IMR-90 (cell line): ENCODE data around the gene RGS10. TPM values are rescaled to one million over a fixed set of nuclear protein-coding genes. Genes with fewer than 3 reads are reported as not detected.

ENCODE experiments used
- ATAC-seq: fragments of 200-7000 bp; cut with Tn5 transposase; 2 replicates; pipeline ENCODE4 v1.9.1; 2020; ENCODE audit warnings: low read depth, mild to moderate bottlenecking, moderate library complexity
- BruUV-seq: library from RNA; stranded (reverse); fragments of 400-500 nt; replicated peaks from 2 replicates; lab custom pipeline; 2021; lab: Mats Ljungman, UMichigan
- CTCF ChIA-PET: fragments of 300-600 bp; formaldehyde crosslinking; extraction: SDS; loops from one replicate; lab custom pipeline; 2021; ENCODE audit warnings: antibody characterized with exemption; lab: Yijun Ruan, JAX
- POLR2A ChIA-PET: fragments of 300-600 bp; sonication (Branson Sonifier 250); formaldehyde crosslinking; loops from one replicate; lab custom pipeline; 2022; ENCODE audit warnings: antibody characterized with exemption; ENCODE audit not compliant: unreplicated experiment; lab: Charles Lee
- DNase-seq: peaks from one replicate; pipeline ENCODE4 v3.0.0; 2013
- H2AFZ ChIP-seq: replicated peaks from 2 replicates; pipeline ENCODE3; 2013; ENCODE audit warnings: low read length, mild to moderate bottlenecking; ENCODE audit not compliant: poor library complexity
- H2AK5ac ChIP-seq: 2 replicates; pipeline ENCODE4 v1.6.1; 2013; ENCODE audit warnings: low read depth, low read length, inconsistent platforms
- H2AK9ac ChIP-seq: replicated peaks from 2 replicates; pipeline ENCODE3; 2013; ENCODE audit warnings: mild to moderate bottlenecking, low read depth, low read length, moderate library complexity; ENCODE audit not compliant: poor library complexity
- H2BK120ac ChIP-seq: 2 replicates; pipeline ENCODE4 v1.6.1; 2013; ENCODE audit warnings: low read depth, low read length, inconsistent platforms
- H2BK15ac ChIP-seq: 3 replicates; pipeline ENCODE4 v1.6.1; 2013; ENCODE audit warnings: low read depth, low read length, inconsistent platforms
- H2BK20ac ChIP-seq: 2 replicates; pipeline ENCODE4 v1.6.1; 2013; ENCODE audit warnings: low read depth, mild to moderate bottlenecking, inconsistent platforms, low read length, moderate library complexity
- H2BK5ac ChIP-seq: 2 replicates; pipeline ENCODE4 v1.6.1; 2013; ENCODE audit warnings: mild to moderate bottlenecking, low read depth, low read length, inconsistent platforms; ENCODE audit not compliant: poor library complexity, severe bottlenecking
- H3K14ac ChIP-seq: replicated peaks from 2 replicates; pipeline ENCODE4 v1.6.1; 2013; ENCODE audit warnings: low read depth, low read length, inconsistent platforms
- H3K18ac ChIP-seq: 2 replicates; pipeline ENCODE4 v1.6.1; 2013; ENCODE audit warnings: low read depth, low read length, control low read depth
- H3K23ac ChIP-seq: 2 replicates; pipeline ENCODE4 v1.6.1; 2013; ENCODE audit warnings: low read depth, low read length, inconsistent platforms
- H3K27ac ChIP-seq: 2 replicates; pipeline ENCODE4 v1.5.1; 2013; ENCODE audit warnings: mild to moderate bottlenecking, control low read depth, low read length; ENCODE audit not compliant: insufficient read depth
- H3K27me3 ChIP-seq: 2 replicates; pipeline ENCODE4 v1.6.1; 2013; ENCODE audit warnings: low read length; ENCODE audit not compliant: control insufficient read depth, insufficient read depth
- H3K36me3 ChIP-seq: 2 replicates; pipeline ENCODE4 v1.6.1; 2013; ENCODE audit warnings: low read length, mixed read lengths; ENCODE audit not compliant: control insufficient read depth, insufficient read depth
- H3K4ac ChIP-seq: 2 replicates; pipeline ENCODE4 v1.6.1; 2013; ENCODE audit warnings: low read depth, low read length, inconsistent platforms
- H3K4me1 ChIP-seq: 2 replicates; pipeline ENCODE4 v1.6.1; 2013; ENCODE audit warnings: low read length, mixed read lengths; ENCODE audit not compliant: control insufficient read depth, insufficient read depth
- H3K4me2 ChIP-seq: 2 replicates; pipeline ENCODE4 v1.6.1; 2013; ENCODE audit warnings: low read depth, mild to moderate bottlenecking, control low read depth, low read length, moderate library complexity
- H3K4me3 ChIP-seq: 2 replicates; pipeline ENCODE4 v1.5.1; 2013; ENCODE audit warnings: low read depth, mild to moderate bottlenecking, control low read depth, low read length, moderate library complexity; ENCODE audit not compliant: insufficient read depth
- H3K56ac ChIP-seq: 2 replicates; pipeline ENCODE4 v1.6.1; 2013; ENCODE audit warnings: low read length, inconsistent platforms; ENCODE audit not compliant: insufficient read depth; ENCODE audit errors: extremely low read depth
- H3K79me1 ChIP-seq, 2 experiments: 2 replicates each; pipeline ENCODE4 v1.6.1; 2013; ENCODE audit warnings: low read length in 2 of 2, inconsistent platforms in 1 of 2, low read depth in 1 of 2
- H3K9ac ChIP-seq: 2 replicates; pipeline ENCODE4 v1.6.1; 2013; ENCODE audit warnings: low read depth, low read length, control low read depth
- H3K9me1 ChIP-seq: 2 replicates; pipeline ENCODE4 v1.6.1; 2013; ENCODE audit warnings: low read length, inconsistent platforms; ENCODE audit not compliant: insufficient read depth
- H3K9me3 ChIP-seq: 2 replicates; pipeline ENCODE4 v1.6.1; 2013; ENCODE audit warnings: low read length; ENCODE audit not compliant: control insufficient read depth, insufficient read depth
- H4K20me1 ChIP-seq: 2 replicates; pipeline ENCODE4 v1.6.1; 2013; ENCODE audit warnings: low read length, inconsistent platforms; ENCODE audit not compliant: insufficient read depth
- H4K5ac ChIP-seq: 2 replicates; pipeline ENCODE4 v1.6.1; 2013; ENCODE audit warnings: mild to moderate bottlenecking, low read depth, low read length, control low read depth
- H4K8ac ChIP-seq, 2 experiments: 2 replicates each; pipeline ENCODE4 v1.6.1; 2013; ENCODE audit warnings: low read depth in 2 of 2, low read length in 2 of 2, control low read depth in 1 of 2, inconsistent platforms in 1 of 2
- H4K91ac ChIP-seq: 2 replicates; pipeline ENCODE4 v1.6.1; 2013; ENCODE audit warnings: low read depth, low read length, inconsistent platforms; ENCODE audit not compliant: insufficient read depth
- BHLHE40 ChIP-seq: fragments of 150-350 bp; IDR thresholded peaks from 2 replicates; pipeline ENCODE4 v1.6.1; 2016; ENCODE audit warnings: mild to moderate bottlenecking, low read depth, low read length
- CEBPB ChIP-seq: IDR thresholded peaks from 2 replicates; pipeline ENCODE4 v1.6.1; 2012; ENCODE audit warnings: low read depth, low read length, improper control_type of control experiment
- FOS ChIP-seq: fragments of 150-350 bp; IDR thresholded peaks from 2 replicates; pipeline ENCODE4 v1.6.1; 2016; ENCODE audit warnings: low read depth, low read length
- MAFK ChIP-seq: IDR thresholded peaks from 2 replicates; pipeline ENCODE4 v1.6.1; 2012; ENCODE audit warnings: low read depth, low read length, improper control_type of control experiment
- NFE2L2 ChIP-seq: fragments of 150-350 bp; IDR thresholded peaks from 2 replicates; pipeline ENCODE4 v1.6.1; 2016; ENCODE audit warnings: low read depth, mild to moderate bottlenecking, low read length
- RAD21 ChIP-seq: IDR thresholded peaks from 2 replicates; pipeline ENCODE4 v1.6.1; 2012; ENCODE audit warnings: low read length, improper control_type of control experiment
- SMC3 ChIP-seq: fragments of 150-350 bp; IDR thresholded peaks from 2 replicates; pipeline ENCODE4 v1.6.1; 2016; ENCODE audit warnings: low read depth, mild to moderate bottlenecking, antibody characterized with exemption, low read length, moderate library complexity
- WGBS, 2 experiments: methylation state at CpG; one replicate each; pipeline versions ENCODE4 v1.1.5 to v1.1.7; 2013; ENCODE audit warnings: missing lambda C conversion rate in 2 of 2; ENCODE audit not compliant: insufficient read length in 1 of 2; ENCODE audit errors: extremely low coverage in 2 of 2; 5-methylcytosine and 5-hydroxymethylcytosine counted together
- dilution Hi-C: fragments of 300-500 bp; cut with HindIII; formaldehyde crosslinking; loops from one replicate; pipeline ENCODE4 v1.14.3; 2018; ENCODE audit warnings: low sequenced_read_pairs; ENCODE audit not compliant: unreplicated experiment
- in situ Hi-C: fragments of 300-500 bp; cut with MboI; formaldehyde crosslinking; loops from 3 replicates; pipeline ENCODE4 v1.14.3; 2019; ENCODE audit warnings: low sequenced_read_pairs, inconsistent platforms, mixed read lengths
- intact Hi-C: fragments of 100-400 bp; cut with micrococcal nuclease; formaldehyde crosslinking; loops from 2 replicates; pipeline ENCODE4 v1.10.0; 2022
- polyA plus RNA-seq, 3 experiments: library from polyadenylated mRNA; depleted of rRNA; stranded (reverse); fragments of >200 nt; gene quantifications; 2 replicates each; pipeline ENCODE4 v1.2.3, GENCODE V29; 2012; ENCODE audit warnings: low replicate concordance in 1 of 3
- total RNA-seq: library from RNA; depleted of rRNA; stranded (reverse); fragments of >200 nt; gene quantifications from 2 replicates; pipeline ENCODE4 v1.2.3, GENCODE V29; 2012
- TF ChIP-seq, protein P1 (sequence below): fragments of 150-350 bp; IDR thresholded peaks from 2 replicates; pipeline ENCODE4 v1.6.1; 2017; ENCODE audit warnings: mild to moderate bottlenecking, antibody characterized with exemption, low read length, low read depth
- TF ChIP-seq, protein P2 (sequence below): conservative IDR thresholded peaks from 2 replicates; pipeline ENCODE4 v1.5.1; 2012; ENCODE audit warnings: mild to moderate bottlenecking, low read depth, low read length, improper control_type of control experiment
- TF ChIP-seq, protein P3 (sequence below): fragments of 150-350 bp; IDR thresholded peaks from 2 replicates; pipeline ENCODE4 v1.6.1; 2016; ENCODE audit warnings: low read depth, mild to moderate bottlenecking, low read length, moderate library complexity, borderline replicate concordance

RGS10 gene
- total and polyA plus RNA-seq, 2 of the 4 experiments (the other 2 are of a cell fraction), result 35.3 to 89.7 TPM

DNA sequence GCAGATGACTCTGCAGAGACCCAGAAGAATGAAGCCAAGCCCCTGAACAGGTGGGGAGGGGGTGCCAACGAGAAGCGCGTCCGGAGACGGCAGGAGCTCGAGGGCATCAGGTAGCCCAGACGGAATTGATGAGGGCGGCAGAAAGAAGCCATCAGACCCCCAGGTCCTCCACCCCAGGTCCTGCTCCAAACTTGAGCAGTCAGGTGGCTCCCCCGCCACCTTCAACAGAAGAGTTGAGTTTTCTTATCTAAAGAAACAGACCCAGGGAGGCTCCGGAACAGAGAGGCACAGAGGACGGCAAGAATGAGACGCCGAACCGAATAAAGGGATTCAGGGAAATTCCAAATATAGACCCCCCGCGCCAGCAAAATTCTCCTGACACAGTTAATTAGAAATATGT lies 22.2 kb downstream of the RGS10 start (continued):
- TF ChIP-seq, protein P1, sequence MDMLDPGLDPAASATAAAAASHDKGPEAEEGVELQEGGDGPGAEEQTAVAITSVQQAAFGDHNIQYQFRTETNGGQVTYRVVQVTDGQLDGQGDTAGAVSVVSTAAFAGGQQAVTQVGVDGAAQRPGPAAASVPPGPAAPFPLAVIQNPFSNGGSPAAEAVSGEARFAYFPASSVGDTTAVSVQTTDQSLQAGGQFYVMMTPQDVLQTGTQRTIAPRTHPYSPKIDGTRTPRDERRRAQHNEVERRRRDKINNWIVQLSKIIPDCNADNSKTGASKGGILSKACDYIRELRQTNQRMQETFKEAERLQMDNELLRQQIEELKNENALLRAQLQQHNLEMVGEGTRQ, result no peak
- TF ChIP-seq MAFK, result no peak

DNA sequence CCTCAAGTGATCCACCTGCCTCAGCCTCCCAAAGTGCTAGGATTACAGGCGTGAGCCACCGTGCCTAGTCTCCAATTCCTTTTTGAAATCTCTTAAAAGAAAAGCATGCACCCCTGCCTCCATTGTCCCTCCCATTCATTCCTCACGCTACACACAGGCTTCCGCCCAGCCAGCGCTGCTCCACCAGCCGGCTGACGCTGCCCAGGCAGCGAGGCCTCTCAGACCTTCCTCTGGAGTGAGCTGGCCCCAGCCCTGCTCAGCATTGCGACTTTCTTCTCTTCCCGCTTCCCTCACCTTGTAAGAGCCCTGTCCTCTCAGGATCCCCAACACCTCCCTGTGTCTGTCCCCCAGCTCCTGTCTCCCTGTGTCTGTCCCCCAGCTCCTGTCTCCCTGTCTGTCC lies 23.6 kb downstream of the RGS10 start:
- CTCF ChIA-PET, result interaction anchor here (0.8 kb wide), 1 partner anchor 84 kb away, joined by 3 read pairs; no protein-coding TSS in a partner anchor
- dilution Hi-C loops, result no loop called here

More for the DNA sequence above, 23.6 kb downstream of the RGS10 start:
- TF ChIP-seq, protein P1, result no peak
- TF ChIP-seq, protein P2, sequence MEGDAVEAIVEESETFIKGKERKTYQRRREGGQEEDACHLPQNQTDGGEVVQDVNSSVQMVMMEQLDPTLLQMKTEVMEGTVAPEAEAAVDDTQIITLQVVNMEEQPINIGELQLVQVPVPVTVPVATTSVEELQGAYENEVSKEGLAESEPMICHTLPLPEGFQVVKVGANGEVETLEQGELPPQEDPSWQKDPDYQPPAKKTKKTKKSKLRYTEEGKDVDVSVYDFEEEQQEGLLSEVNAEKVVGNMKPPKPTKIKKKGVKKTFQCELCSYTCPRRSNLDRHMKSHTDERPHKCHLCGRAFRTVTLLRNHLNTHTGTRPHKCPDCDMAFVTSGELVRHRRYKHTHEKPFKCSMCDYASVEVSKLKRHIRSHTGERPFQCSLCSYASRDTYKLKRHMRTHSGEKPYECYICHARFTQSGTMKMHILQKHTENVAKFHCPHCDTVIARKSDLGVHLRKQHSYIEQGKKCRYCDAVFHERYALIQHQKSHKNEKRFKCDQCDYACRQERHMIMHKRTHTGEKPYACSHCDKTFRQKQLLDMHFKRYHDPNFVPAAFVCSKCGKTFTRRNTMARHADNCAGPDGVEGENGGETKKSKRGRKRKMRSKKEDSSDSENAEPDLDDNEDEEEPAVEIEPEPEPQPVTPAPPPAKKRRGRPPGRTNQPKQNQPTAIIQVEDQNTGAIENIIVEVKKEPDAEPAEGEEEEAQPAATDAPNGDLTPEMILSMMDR, result no peak
- TF ChIP-seq NFE2L2, result no peak
- TF ChIP-seq, protein P3, sequence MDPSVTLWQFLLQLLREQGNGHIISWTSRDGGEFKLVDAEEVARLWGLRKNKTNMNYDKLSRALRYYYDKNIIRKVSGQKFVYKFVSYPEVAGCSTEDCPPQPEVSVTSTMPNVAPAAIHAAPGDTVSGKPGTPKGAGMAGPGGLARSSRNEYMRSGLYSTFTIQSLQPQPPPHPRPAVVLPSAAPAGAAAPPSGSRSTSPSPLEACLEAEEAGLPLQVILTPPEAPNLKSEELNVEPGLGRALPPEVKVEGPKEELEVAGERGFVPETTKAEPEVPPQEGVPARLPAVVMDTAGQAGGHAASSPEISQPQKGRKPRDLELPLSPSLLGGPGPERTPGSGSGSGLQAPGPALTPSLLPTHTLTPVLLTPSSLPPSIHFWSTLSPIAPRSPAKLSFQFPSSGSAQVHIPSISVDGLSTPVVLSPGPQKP, result no peak
- TF ChIP-seq MAFK, result no peak
- TF ChIP-seq BHLHE40, result no peak
- no peak for TF ChIP-seq SMC3
- TF ChIP-seq FOS, result no peak
- TF ChIP-seq CEBPB, result no peak
- no peak for TF ChIP-seq RAD21
- H3K56ac ChIP-seq, result no peak overlapping the region
- H3K27ac ChIP-seq, result no peak overlapping the region
- peak overlapping the region; percentile 36 for H2BK120ac ChIP-seq
- H2AK9ac ChIP-seq, result peak overlapping the region; percentile 38
- H3K4me1 ChIP-seq, result peaks cover 19% of the 10 kb centered on the region
- H4K20me1 ChIP-seq, result no peaks in the 10 kb centered on the region
- no TSS peak for BruUV-seq
- H2AFZ ChIP-seq, result no peak overlapping the region
- peaks cover 61% of the 10 kb centered on the region for H3K36me3 ChIP-seq
- POLR2A ChIA-PET, result interaction anchor here (0.6 kb wide), 1 partner anchor 276 kb away, joined by 3 read pairs; no protein-coding TSS in a partner anchor
- H3K9me3 ChIP-seq, result no peaks in the 10 kb centered on the region
- no peak overlapping the region for H3K18ac ChIP-seq
- no peak overlapping the region for H3K4me2 ChIP-seq
- no peak overlapping the region for H4K5ac ChIP-seq
- no peak overlapping the region for H3K14ac ChIP-seq
- in situ Hi-C loops (no loop called here), intact Hi-C loops (no loop called here)
- no peak overlapping the region for H3K9ac ChIP-seq
- peak overlapping the region; percentile 70; the same call in 1 of the 2 replicates for H2AK5ac ChIP-seq
- no peak overlapping the region; a peak in 1 of 4 replicates for H4K8ac ChIP-seq
- 90% methylated on average over 10 of the region's 10 CpGs; no CpG with 5 or more reads in 1 of the 2 experiments for WGBS, 2 experiments
- H3K27me3 ChIP-seq, result no peaks in the 10 kb centered on the region
- DNase-seq (no peak), ATAC-seq (no peak)
- H3K4ac ChIP-seq, result peak overlapping the region; percentile 62
- no peak overlapping the region for H3K4me3 ChIP-seq
- H4K91ac ChIP-seq, result 0 out of 2 replicates have a peak overlapping the region, but pooled peaks have one; percentile 35
- no peak overlapping the region for H3K23ac ChIP-seq
- no peak overlapping the region for H2BK5ac ChIP-seq
- H2BK15ac ChIP-seq, result no peak overlapping the region
- peak overlapping the region; percentile 33; the same call in 1 of the 2 replicates for H2BK20ac ChIP-seq
- H3K9me1 ChIP-seq, result peaks cover 38% of the 10 kb centered on the region
- H3K79me1 ChIP-seq, result peaks cover 17 to 72% of the 10 kb centered on the region in 2 experiments
